KMS-11 (cell line): ENCODE data around the gene LAT.

Experiments
- H2AFZ ChIP-seq: fragments of 200-600 bp; sonication (generic); 2 replicates; pipeline ENCODE4 v1.6.1; 2016; ENCODE audit warnings: antibody characterized with exemption, mixed run types, low read depth
- H3K27ac ChIP-seq: fragments of 200-600 bp; sonication (generic); 2 replicates; pipeline ENCODE4 v1.6.1; 2016; ENCODE audit warnings: mild to moderate bottlenecking, mixed run types
- H3K27me3 ChIP-seq: fragments of 200-600 bp; sonication (generic); 2 replicates; pipeline ENCODE4 v1.6.1; 2017; ENCODE audit warnings: mild to moderate bottlenecking, low read depth, mixed run types, moderate library complexity; ENCODE audit not compliant: insufficient read depth
- H3K36me3 ChIP-seq: fragments of 200-600 bp; sonication (generic); 2 replicates; pipeline ENCODE4 v1.6.1; 2017; ENCODE audit warnings: mild to moderate bottlenecking, mixed run types; ENCODE audit not compliant: insufficient read depth
- H3K4me1 ChIP-seq: fragments of 200-600 bp; sonication (generic); 2 replicates; pipeline ENCODE4 v1.6.1; 2016; ENCODE audit warnings: mild to moderate bottlenecking, low read depth, mixed run types; ENCODE audit not compliant: poor library complexity, severe bottlenecking
- H3K4me2 ChIP-seq: fragments of 200-600 bp; sonication (generic); 2 replicates; pipeline ENCODE4 v1.7.0; 2016; ENCODE audit warnings: mild to moderate bottlenecking, mixed run types
- H3K4me3 ChIP-seq: fragments of 200-600 bp; sonication (generic); IDR thresholded peaks from 2 replicates; pipeline ENCODE4 v1.6.1; 2017; ENCODE audit warnings: low read depth, low read length, mixed read lengths; ENCODE audit not compliant: insufficient read depth
- H3K79me2 ChIP-seq: fragments of 200-600 bp; sonication (generic); 2 replicates; pipeline ENCODE4 v1.6.1; 2016; ENCODE audit warnings: low read depth, mixed run types; ENCODE audit not compliant: insufficient read depth
- H3K9ac ChIP-seq: fragments of 200-600 bp; sonication (generic); 2 replicates; pipeline ENCODE4 v1.6.1; 2016; ENCODE audit warnings: mild to moderate bottlenecking, mixed run types
- H4K20me1 ChIP-seq: fragments of 200-600 bp; sonication (generic); 2 replicates; pipeline ENCODE4 v1.6.1; 2016; ENCODE audit warnings: mild to moderate bottlenecking, mixed run types; ENCODE audit not compliant: insufficient read depth
- TF ChIP-seq, protein P1 (sequence below): fragments of 200-600 bp; sonication (generic); conservative IDR thresholded peaks from 2 replicates; pipeline ENCODE4 v1.6.1; 2017; ENCODE audit warnings: low read depth, mild to moderate bottlenecking, antibody characterized with exemption, low read length, moderate library complexity, mixed read lengths

LAT gene

DNA sequence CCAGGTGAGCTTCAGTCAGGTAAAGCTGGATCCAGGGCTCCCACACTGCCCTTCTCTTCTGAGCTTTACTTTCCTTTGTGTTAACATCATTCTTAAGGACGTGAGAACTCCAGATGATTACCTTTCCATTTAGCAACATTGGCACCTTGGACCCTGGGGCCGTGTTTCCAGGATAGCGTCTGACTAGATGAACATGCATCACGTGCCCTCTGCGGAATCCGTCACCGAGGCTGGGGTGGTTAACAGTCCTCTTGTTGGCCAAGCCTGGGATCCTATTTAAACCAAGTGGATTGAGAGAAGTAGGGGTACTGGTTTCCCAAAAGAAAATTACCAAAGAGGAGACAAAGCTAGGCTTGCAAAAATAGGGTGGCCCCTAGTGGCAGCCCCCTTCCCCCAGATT is 3.9 kb upstream of the LAT start:
- Histone ChIP-seq H3K9ac (no peak overlapping the region), H3K4me3 (no peak overlapping the region), H3K4me1 (peaks cover 20% of the 10 kb centered on the region), H3K27me3 (no peaks in the 10 kb centered on the region), H3K4me2 (no peak overlapping the region), H3K36me3 (no peaks in the 10 kb centered on the region), H3K79me2 (no peaks in the 10 kb centered on the region; the same call in 1 of the 2 replicates), H3K27ac (no peak overlapping the region), H4K20me1 (no peaks in the 10 kb centered on the region), H2AFZ (no peak overlapping the region)
- TF ChIP-seq, protein P1, sequence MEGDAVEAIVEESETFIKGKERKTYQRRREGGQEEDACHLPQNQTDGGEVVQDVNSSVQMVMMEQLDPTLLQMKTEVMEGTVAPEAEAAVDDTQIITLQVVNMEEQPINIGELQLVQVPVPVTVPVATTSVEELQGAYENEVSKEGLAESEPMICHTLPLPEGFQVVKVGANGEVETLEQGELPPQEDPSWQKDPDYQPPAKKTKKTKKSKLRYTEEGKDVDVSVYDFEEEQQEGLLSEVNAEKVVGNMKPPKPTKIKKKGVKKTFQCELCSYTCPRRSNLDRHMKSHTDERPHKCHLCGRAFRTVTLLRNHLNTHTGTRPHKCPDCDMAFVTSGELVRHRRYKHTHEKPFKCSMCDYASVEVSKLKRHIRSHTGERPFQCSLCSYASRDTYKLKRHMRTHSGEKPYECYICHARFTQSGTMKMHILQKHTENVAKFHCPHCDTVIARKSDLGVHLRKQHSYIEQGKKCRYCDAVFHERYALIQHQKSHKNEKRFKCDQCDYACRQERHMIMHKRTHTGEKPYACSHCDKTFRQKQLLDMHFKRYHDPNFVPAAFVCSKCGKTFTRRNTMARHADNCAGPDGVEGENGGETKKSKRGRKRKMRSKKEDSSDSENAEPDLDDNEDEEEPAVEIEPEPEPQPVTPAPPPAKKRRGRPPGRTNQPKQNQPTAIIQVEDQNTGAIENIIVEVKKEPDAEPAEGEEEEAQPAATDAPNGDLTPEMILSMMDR = no peak

DNA sequence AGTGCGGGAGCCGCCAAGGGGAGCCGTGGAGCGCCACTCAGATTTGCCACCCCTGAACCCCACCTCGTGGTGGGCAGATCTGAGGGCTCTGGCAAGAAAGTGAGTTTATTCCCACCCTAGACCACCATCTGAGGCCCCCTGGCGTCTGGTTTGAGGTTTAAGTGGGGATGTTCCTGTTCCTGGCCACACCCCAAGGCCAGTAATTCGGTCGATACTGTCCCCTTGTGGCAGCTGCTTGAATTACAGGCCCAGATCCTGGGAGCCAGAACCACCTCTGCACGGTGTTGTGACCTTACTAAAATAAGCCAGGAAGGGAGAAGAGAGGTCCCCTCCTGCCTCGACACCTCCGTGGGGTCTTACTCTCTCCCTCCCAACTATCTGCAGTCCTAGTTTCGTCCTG is 3.3 kb upstream of the LAT start:
- H3K4me2 ChIP-seq = no peak overlapping the region
- no peak overlapping the region for H3K4me3 ChIP-seq
- no peak overlapping the region for H2AFZ ChIP-seq
- no peaks in the 10 kb centered on the region for H4K20me1 ChIP-seq
- no peak overlapping the region for H3K9ac ChIP-seq
- H3K79me2 ChIP-seq = no peaks in the 10 kb centered on the region; the same call in 1 of the 2 replicates
- no peaks in the 10 kb centered on the region for H3K36me3 ChIP-seq
- no peaks in the 10 kb centered on the region for H3K27me3 ChIP-seq
- H3K27ac ChIP-seq = no peak overlapping the region
- H3K4me1 ChIP-seq = peaks cover 20% of the 10 kb centered on the region
- TF ChIP-seq, protein P1 = peak; percentile 94

DNA sequence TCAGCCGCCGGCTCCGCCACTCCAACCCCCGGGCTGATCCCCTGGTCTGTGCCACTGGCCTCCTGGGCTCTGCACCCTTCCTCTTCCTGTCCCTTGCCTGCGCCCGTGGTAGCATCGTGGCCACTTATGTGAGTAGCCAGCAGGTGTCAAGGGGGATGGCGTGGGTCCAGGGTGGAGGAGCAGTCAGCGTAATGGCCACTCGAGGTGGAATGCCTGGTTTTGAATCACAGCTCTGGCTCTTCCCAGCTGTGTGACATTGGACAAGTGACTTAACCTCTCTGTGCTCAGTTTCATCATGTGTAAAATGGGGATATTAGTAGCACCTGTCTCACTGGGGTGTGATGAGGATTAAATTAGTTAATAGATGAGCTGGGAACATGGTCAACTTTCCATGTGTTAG is 2.4 kb upstream of the LAT start:
- no peak overlapping the region for H2AFZ ChIP-seq
- H3K9ac ChIP-seq = no peak overlapping the region
- H3K27me3 ChIP-seq = no peaks in the 10 kb centered on the region
- no peaks in the 10 kb centered on the region for H4K20me1 ChIP-seq
- H3K4me3 ChIP-seq = no peak overlapping the region
- no peak overlapping the region for H3K27ac ChIP-seq
- no peak overlapping the region for H3K4me2 ChIP-seq
- no peaks in the 10 kb centered on the region; the same call in 1 of the 2 replicates for H3K79me2 ChIP-seq
- TF ChIP-seq, protein P1 = no peak
- H3K4me1 ChIP-seq = peaks cover 20% of the 10 kb centered on the region
- no peaks in the 10 kb centered on the region for H3K36me3 ChIP-seq

DNA sequence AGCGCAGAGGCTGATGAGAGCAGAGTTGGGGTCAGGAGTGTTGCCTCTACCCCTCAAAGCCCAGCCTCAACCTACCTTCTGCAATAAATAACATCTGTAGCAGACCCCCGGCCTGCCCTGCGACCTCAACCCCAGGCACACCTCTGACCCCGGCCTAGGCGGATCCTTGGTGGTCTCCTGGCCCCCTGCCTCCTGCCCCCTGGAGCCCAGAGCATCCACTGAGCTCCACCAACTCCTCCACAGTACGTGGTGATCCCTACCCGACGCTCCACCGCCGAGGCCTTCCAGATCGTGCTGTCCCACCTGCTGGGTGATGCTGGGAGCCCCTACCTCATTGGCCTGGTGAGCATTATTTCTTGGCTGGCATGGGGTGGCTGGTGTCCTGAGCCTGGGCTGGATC is 1.9 kb upstream of the LAT start:
- Histone ChIP-seq H3K4me1 (peaks cover 20% of the 10 kb centered on the region), H2AFZ (no peak overlapping the region), H3K36me3 (no peaks in the 10 kb centered on the region), H3K4me2 (no peak overlapping the region), H4K20me1 (no peaks in the 10 kb centered on the region), H3K79me2 (no peaks in the 10 kb centered on the region; the same call in 1 of the 2 replicates), H3K9ac (no peak overlapping the region), H3K4me3 (no peak overlapping the region), H3K27ac (no peak overlapping the region), H3K27me3 (no peaks in the 10 kb centered on the region)
- TF ChIP-seq, protein P1 = no peak
